Glutamatergic neuron (in vitro differentiated cells): Measurements from ENCODE around the gene MVB12B. TPM values are rescaled to one million over a fixed set of nuclear protein-coding genes. Genes with fewer than 3 reads are reported as not detected.
A peak's percentile ranks its signal among the peaks of the same experiment; 100 is the strongest.

Source experiments
- DNase-seq: peaks from one replicate; pipeline ENCODE4 v3.0.0; 2022
- H3K27ac Mint-ChIP-seq: one replicate; pipeline ENCODE4 v1.8.0; 2020; ENCODE audit warnings: mild to moderate bottlenecking, mixed read lengths, inconsistent platforms; ENCODE audit not compliant: unreplicated experiment
- H3K27me3 Mint-ChIP-seq: one replicate; pipeline ENCODE4 v1.8.0; 2020; ENCODE audit warnings: mild to moderate bottlenecking, moderate library complexity, mixed read lengths, inconsistent platforms; ENCODE audit not compliant: unreplicated experiment
- H3K36me3 Mint-ChIP-seq: one replicate; pipeline ENCODE4 v1.8.0; 2020; ENCODE audit warnings: mild to moderate bottlenecking, mixed read lengths, inconsistent platforms; ENCODE audit not compliant: unreplicated experiment
- H3K4me1 Mint-ChIP-seq: one replicate; pipeline ENCODE4 v1.8.0; 2020; ENCODE audit warnings: mild to moderate bottlenecking, low read depth, mixed read lengths, inconsistent platforms; ENCODE audit not compliant: unreplicated experiment
- H3K4me3 Mint-ChIP-seq: one replicate; pipeline ENCODE4 v1.8.0; 2020; ENCODE audit warnings: mild to moderate bottlenecking, mixed read lengths, inconsistent platforms; ENCODE audit not compliant: unreplicated experiment
- H3K9me3 Mint-ChIP-seq: one replicate; pipeline ENCODE4 v1.8.0; 2020; ENCODE audit warnings: mild to moderate bottlenecking, moderate library complexity, mixed read lengths, inconsistent platforms; ENCODE audit not compliant: unreplicated experiment
- CTCF ChIP-seq: fragments of 200-600 bp; sonication (generic); IDR thresholded peaks from one replicate; pipeline ENCODE4 v1.5.0; 2021; ENCODE audit not compliant: partially characterized antibody, unreplicated experiment
- total RNA-seq: library from RNA; stranded (reverse); fragmentation: NEBNext Ultra II Directional; extraction: Animal tissue kit (Norgen Biotek cat#: 25700); gene quantifications from one replicate; pipeline ENCODE4 v1.2.1, GENCODE V29; 2021; ENCODE audit not compliant: unreplicated experiment

Gene MVB12B
- total RNA-seq, 1 donor from 2014 or later, result 41.1 TPM

GRCh38 chr9:126480813-126481212 lies 154.2 kb downstream of the MVB12B start:
- Mint-ChIP-seq H3K4me3 (no peak overlapping the region), H3K27ac (peak overlapping the region; percentile 16), H3K4me1 (peaks cover 14% of the 10 kb centered on the region), H3K36me3 (peaks cover 12% of the 10 kb centered on the region), H3K9me3 (peaks cover 5% of the 10 kb centered on the region), H3K27me3 (peaks cover 15% of the 10 kb centered on the region)
- TF ChIP-seq CTCF, result no peak
- no peak for DNase-seq

- TF ChIP-seq CTCF, result no peak
- peaks cover 14% of the 10 kb centered on the region for H3K4me1 Mint-ChIP-seq
- H3K27me3 Mint-ChIP-seq, result peaks cover 15% of the 10 kb centered on the region
- DNase-seq, result no peak
- H3K9me3 Mint-ChIP-seq, result peaks cover 5% of the 10 kb centered on the region
- no peak overlapping the region for H3K4me3 Mint-ChIP-seq
- no peak overlapping the region for H3K27ac Mint-ChIP-seq
- peaks cover 12% of the 10 kb centered on the region for H3K36me3 Mint-ChIP-seq
Observed at GRCh38 chr9:126481862-126482261, 155.2 kb downstream of the MVB12B start.

- Mint-ChIP-seq H3K27me3 (peaks cover 13% of the 10 kb centered on the region), H3K4me1 (peaks cover 14% of the 10 kb centered on the region), H3K27ac (no peak overlapping the region), H3K36me3 (peaks cover 5% of the 10 kb centered on the region), H3K9me3 (peaks cover 3% of the 10 kb centered on the region), H3K4me3 (peak overlapping the region; percentile 42)
- no peak for TF ChIP-seq CTCF
- DNase-seq, result peak; percentile 59
Observed at GRCh38 chr9:126482361-126483044, 155.9 kb downstream of the MVB12B start.

- no peak overlapping the region for H3K4me3 Mint-ChIP-seq
- TF ChIP-seq CTCF, result no peak
- peaks cover 13% of the 10 kb centered on the region for H3K27me3 Mint-ChIP-seq
- H3K36me3 Mint-ChIP-seq, result peaks cover 5% of the 10 kb centered on the region
- no peak overlapping the region for H3K27ac Mint-ChIP-seq
- no peak for DNase-seq
- H3K4me1 Mint-ChIP-seq, result peaks cover 14% of the 10 kb centered on the region
- peaks cover 3% of the 10 kb centered on the region for H3K9me3 Mint-ChIP-seq
Observed at GRCh38 chr9:126483468-126484073, 156.9 kb downstream of the MVB12B start.

GRCh38 chr9:126485662-126486061 lies 159.0 kb downstream of the MVB12B start:
- Mint-ChIP-seq H3K27me3 (peaks cover 8% of the 10 kb centered on the region), H3K4me3 (no peak overlapping the region), H3K27ac (no peak overlapping the region), H3K36me3 (peaks cover 5% of the 10 kb centered on the region), H3K9me3 (peaks cover 2% of the 10 kb centered on the region), H3K4me1 (peaks cover 11% of the 10 kb centered on the region)
- TF ChIP-seq CTCF, result no peak
- no peak for DNase-seq
